Erythroblast (primary cell): Measurements from ENCODE around the gene LCN12.

Source experiments
- GATA1 ChIP-seq: IDR thresholded peaks from 2 replicates; pipeline ENCODE4 v1.6.1; 2011; ENCODE audit warnings: low read depth, mild to moderate bottlenecking, control low read depth, low read length, moderate library complexity
- POLR2A ChIP-seq: IDR thresholded peaks from 2 replicates; pipeline ENCODE4 v1.6.1; 2011; ENCODE audit warnings: mild to moderate bottlenecking, low read length

DNA sequence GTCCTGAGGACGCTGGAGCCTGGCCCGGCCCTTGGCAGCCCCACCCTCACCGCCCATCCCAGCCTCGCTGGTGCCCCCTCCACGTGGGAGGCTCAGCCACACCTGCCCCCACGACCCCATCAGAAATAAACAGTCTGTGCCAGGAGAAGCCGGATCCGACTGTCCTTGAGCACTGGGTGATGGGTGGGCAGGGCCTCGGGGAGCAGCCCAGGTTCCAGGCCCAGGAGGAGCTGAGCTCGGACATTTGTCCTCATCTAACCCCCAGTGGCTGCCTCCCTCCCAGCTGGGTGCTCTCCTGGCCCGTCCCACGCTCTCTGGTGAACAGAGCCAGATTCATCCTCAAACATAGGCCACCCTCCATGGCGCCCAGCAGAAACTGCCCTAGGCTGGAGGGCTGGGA, 20.7 kb downstream of the LCN12 start:
- no peak for TF ChIP-seq POLR2A
- no peak for TF ChIP-seq GATA1
